ENCODE results near the gene MRI1. TPM values are rescaled to one million over a fixed set of nuclear protein-coding genes. Genes with fewer than 3 reads are reported as not detected.

The MRI1 gene
- total RNA-seq, result 10 to 100 TPM; 17.1 to 50.0 TPM
- polyA plus RNA-seq, result 10 to 100 TPM; 16.3 to 18.2 TPM

GRCh38 chr19:13764101-13764807 is at the start of gene MRI1:
MRI1 (plus strand) TSS chr19:13764522; CDS start chr19:13764589, 67 bp downstream.
- Histone ChIP-seq H3K4me1 (ENCODE audit: control insufficient read depth in 4 of 4, insufficient read depth in 4 of 4, low read length in 3 of 4) (peaks cover 6 to 26% (median 18%) of the 10 kb centered on the region in 4 donors), H3K9me3 (ENCODE audit: control insufficient read depth in 4 of 4, low read length in 3 of 4) (no peaks in the 10 kb centered on the region), H3K36me3 (ENCODE audit: control insufficient read depth in 4 of 4, insufficient read depth in 3 of 4, low read depth in 1 of 4, low read length in 3 of 4) (peaks cover 5 to 25% (median 10%) of the 10 kb centered on the region in 4 donors), H3K4me3 (ENCODE audit: low read depth in 1 of 3, low read length in 3 of 3) (peak within 1 kb of the TSS; percentile 75 to 80 (median 76)), H3K27me3 (ENCODE audit: control insufficient read depth in 4 of 4, insufficient read depth in 4 of 4, low read length in 3 of 4) (no peaks in the 10 kb centered on the region), H3K9ac (ENCODE audit: low read depth in 1 of 2, low read length in 2 of 2) (peak within 1 kb of the TSS in 1 of 2 donors; percentile 73), H3K27ac (ENCODE audit: low read depth in 1 of 2, low read length in 2 of 2) (peak within 1 kb of the TSS; percentile 52 to 61)
- peak; percentile 81 for DNase-seq (ENCODE audit: low spot score)
- WGBS, result 4% methylated on average over 65 of the region's 67 CpGs
- no peak for TF ChIP-seq RAD21 (IDR thresholded peaks at IDR 0.05)
- peak in 1 of 2 donors; percentile 59 for TF ChIP-seq GABPA (IDR thresholded peaks at IDR 0.05 in 1 of 2, conservative IDR thresholded peaks at IDR 0.05 in 1 of 2)

GRCh38 chr19:13717194-13717643 is 47.1 kb upstream of the MRI1 start:
- H3K27me3 ChIP-seq (ENCODE audit: control insufficient read depth in 4 of 4, insufficient read depth in 4 of 4, low read length in 3 of 4), result peaks cover 0 to 2% (median 0%) of the 10 kb centered on the region in 4 donors
- H3K36me3 ChIP-seq (ENCODE audit: control insufficient read depth in 4 of 4, insufficient read depth in 3 of 4, low read depth in 1 of 4, low read length in 3 of 4), result no peaks in the 10 kb centered on the region
- H3K9ac ChIP-seq (ENCODE audit: low read depth in 1 of 2, low read length in 2 of 2), result no peak overlapping the region
- TF ChIP-seq FOXA2 (IDR thresholded peaks at IDR 0.05), result no peak
- no peak for TF ChIP-seq ZBTB33 (IDR thresholded peaks at IDR 0.05)
- TF ChIP-seq CTCF (IDR thresholded peaks at IDR 0.05; ENCODE audit: low read depth, low read length, missing input control), result no peak
- no peak for TF ChIP-seq RAD21 (IDR thresholded peaks at IDR 0.05)
- TF ChIP-seq MAX (IDR thresholded peaks at IDR 0.05), result no peak
- TF ChIP-seq YY1 (IDR thresholded peaks at IDR 0.05), result no peak
- TF ChIP-seq JUND (IDR thresholded peaks at IDR 0.05), result no peak
- TF ChIP-seq GABPA (IDR thresholded peaks at IDR 0.05 in 1 of 2, conservative IDR thresholded peaks at IDR 0.05 in 1 of 2), result no peak
- TF ChIP-seq ATF3 (IDR thresholded peaks at IDR 0.05), result no peak
- TF ChIP-seq EGR1 (IDR thresholded peaks at IDR 0.05; ENCODE audit: low read depth in 2 of 2), result no peak
- no peak for TF ChIP-seq HNF4A (conservative IDR thresholded peaks at IDR 0.05)
- TF ChIP-seq FOXA1 (IDR thresholded peaks at IDR 0.05), result no peak
- TF ChIP-seq SP1 (IDR thresholded peaks at IDR 0.05), result no peak
- TF ChIP-seq HNF4G (IDR thresholded peaks at IDR 0.05), result no peak
- TF ChIP-seq NR2F2 (IDR thresholded peaks at IDR 0.05), result no peak
- no peak for TF ChIP-seq RXRA (IDR thresholded peaks at IDR 0.05)
- TF ChIP-seq REST (IDR thresholded peaks at IDR 0.05), result no peak
- no peak for TF ChIP-seq TAF1 (conservative IDR thresholded peaks at IDR 0.05)
- H3K9me3 ChIP-seq (ENCODE audit: control insufficient read depth in 4 of 4, low read length in 3 of 4), result peaks cover 0 to 9% (median 1%) of the 10 kb centered on the region in 4 donors
- no peak overlapping the region for H3K27ac ChIP-seq (ENCODE audit: low read depth in 1 of 2, low read length in 2 of 2)
- DNase-seq (ENCODE audit: low spot score), result no peak
- WGBS, result 35% methylated on average over 8 of the region's 8 CpGs
- no peaks in the 10 kb centered on the region for H3K4me1 ChIP-seq (ENCODE audit: control insufficient read depth in 4 of 4, insufficient read depth in 4 of 4, low read length in 3 of 4)
- H3K4me3 ChIP-seq (ENCODE audit: low read depth in 1 of 3, low read length in 3 of 3), result no peak overlapping the region

Data from liver (tissue), 9 donors.